Neuron (in vitro differentiated cells): ENCODE results near the gene UROC1.

Source experiments
- H2AFZ ChIP-seq: one replicate; pipeline ENCODE4 v1.6.1; 2013; ENCODE audit warnings: low read depth, mild to moderate bottlenecking, inconsistent platforms, low read length, moderate library complexity
- H3K27me3 ChIP-seq: one replicate; pipeline ENCODE4 v1.6.1; 2013; ENCODE audit warnings: low read length; ENCODE audit not compliant: insufficient read depth
- H3K36me3 ChIP-seq: one replicate; pipeline ENCODE4 v1.6.1; 2013; ENCODE audit warnings: low read length; ENCODE audit not compliant: insufficient read depth
- H3K4me1 ChIP-seq: one replicate; pipeline ENCODE4 v1.6.1; 2013; ENCODE audit warnings: low read length; ENCODE audit not compliant: insufficient read depth
- H3K4me3 ChIP-seq: 2 replicates; pipeline ENCODE4 v1.5.1; 2013; ENCODE audit warnings: mild to moderate bottlenecking, low read length, moderate library complexity
- H3K9me3 ChIP-seq: one replicate; pipeline ENCODE4 v1.6.1; 2013; ENCODE audit warnings: low read length

Gene UROC1

GRCh38 chr3:126551839-126552687, 34.5 kb upstream of the UROC1 start:
- H2AFZ ChIP-seq: no peak overlapping the region
- no peak overlapping the region for H3K4me3 ChIP-seq
- no peaks in the 10 kb centered on the region for H3K9me3 ChIP-seq
- H3K4me1 ChIP-seq: no peaks in the 10 kb centered on the region
- H3K27me3 ChIP-seq: no peaks in the 10 kb centered on the region
- H3K36me3 ChIP-seq: no peaks in the 10 kb centered on the region

GRCh38 chr3:126551121-126551838, 33.7 kb upstream of the UROC1 start:
- H2AFZ ChIP-seq: no peak overlapping the region
- no peak overlapping the region for H3K4me3 ChIP-seq
- no peaks in the 10 kb centered on the region for H3K9me3 ChIP-seq
- no peaks in the 10 kb centered on the region for H3K4me1 ChIP-seq
- H3K36me3 ChIP-seq: no peaks in the 10 kb centered on the region
- H3K27me3 ChIP-seq: no peaks in the 10 kb centered on the region

GRCh38 chr3:126550488-126551051, 33.0 kb upstream of the UROC1 start:
- Histone ChIP-seq H3K4me1 (no peaks in the 10 kb centered on the region), H3K36me3 (no peaks in the 10 kb centered on the region), H3K27me3 (no peaks in the 10 kb centered on the region), H3K9me3 (no peaks in the 10 kb centered on the region), H3K4me3 (no peak overlapping the region), H2AFZ (no peak overlapping the region)

- H3K9me3 ChIP-seq: no peaks in the 10 kb centered on the region
- H3K27me3 ChIP-seq: no peaks in the 10 kb centered on the region
- no peaks in the 10 kb centered on the region for H3K36me3 ChIP-seq
These were observed 32.4 kb upstream of the UROC1 start for GRCh38 chr3:126549861-126550487.

GRCh38 chr3:126548556-126549466, 31.2 kb upstream of the UROC1 start:
- no peak overlapping the region for H2AFZ ChIP-seq
- no peaks in the 10 kb centered on the region for H3K9me3 ChIP-seq
- H3K36me3 ChIP-seq: no peaks in the 10 kb centered on the region
- H3K27me3 ChIP-seq: no peaks in the 10 kb centered on the region
- no peak overlapping the region for H3K4me3 ChIP-seq
- H3K4me1 ChIP-seq: no peaks in the 10 kb centered on the region

More at GRCh38 chr3:126549861-126550487, 32.4 kb upstream of the UROC1 start:
- Histone ChIP-seq H3K4me1 (no peaks in the 10 kb centered on the region), H2AFZ (no peak overlapping the region), H3K4me3 (no peak overlapping the region)

DNA sequence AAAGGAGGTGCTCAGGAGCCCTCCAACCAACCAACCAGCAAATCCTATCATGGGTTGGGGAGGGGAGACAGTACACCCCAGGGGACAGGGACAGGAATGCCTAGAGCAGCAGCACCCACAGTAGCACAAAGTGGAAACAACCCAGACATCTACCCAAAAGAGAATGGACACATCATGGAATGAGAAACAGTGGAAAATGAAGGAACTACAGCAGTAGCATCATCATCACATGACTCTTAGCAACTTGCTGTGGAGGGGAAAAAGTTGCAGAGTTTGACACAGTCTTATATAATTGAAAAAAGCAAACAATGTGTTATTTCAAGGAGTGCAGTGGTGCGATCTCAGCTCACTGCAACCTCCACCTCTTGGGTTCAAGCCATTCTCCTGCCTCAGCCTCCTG, 30.1 kb upstream of the UROC1 start:
- Histone ChIP-seq H3K4me1 (no peaks in the 10 kb centered on the region), H3K4me3 (no peak overlapping the region), H3K9me3 (no peaks in the 10 kb centered on the region), H3K36me3 (no peaks in the 10 kb centered on the region), H2AFZ (no peak overlapping the region), H3K27me3 (no peaks in the 10 kb centered on the region)

DNA sequence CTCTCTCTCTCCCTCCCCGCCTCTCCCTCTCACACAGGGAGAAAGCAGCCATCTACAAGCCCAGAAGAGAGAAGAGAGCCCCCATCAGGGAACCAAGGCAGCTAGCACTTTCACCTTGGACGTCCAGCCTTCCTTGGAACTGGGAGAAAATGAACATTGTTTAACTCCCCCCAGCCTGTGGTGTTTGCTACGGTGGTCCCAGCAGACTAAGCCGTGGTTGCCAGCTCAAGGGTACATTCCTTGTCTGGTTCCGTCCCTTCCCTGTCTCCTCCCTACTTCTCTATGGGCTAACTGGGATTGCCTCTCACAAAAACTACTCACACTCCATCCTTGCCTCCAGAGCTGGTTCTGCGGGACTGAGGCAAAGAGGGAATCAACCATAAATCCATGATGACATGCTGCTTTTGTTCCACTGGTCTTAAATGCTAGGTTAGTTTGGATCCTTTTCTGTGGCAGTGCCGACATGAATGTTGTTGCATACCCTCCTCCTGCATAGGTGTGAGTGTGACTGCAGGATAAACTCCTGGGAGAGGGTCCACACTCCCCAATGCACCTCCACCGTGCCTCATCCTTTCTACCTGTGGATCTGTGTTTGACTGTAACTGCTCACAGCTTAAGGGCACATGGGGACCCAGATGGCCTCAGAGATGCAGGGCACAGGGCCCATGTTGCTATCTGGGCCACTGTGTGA, 29.1 kb upstream of the UROC1 start:
- Histone ChIP-seq H3K36me3 (no peaks in the 10 kb centered on the region), H3K4me3 (no peak overlapping the region), H3K27me3 (no peaks in the 10 kb centered on the region), H3K9me3 (no peaks in the 10 kb centered on the region), H3K4me1 (no peaks in the 10 kb centered on the region), H2AFZ (no peak overlapping the region)

DNA sequence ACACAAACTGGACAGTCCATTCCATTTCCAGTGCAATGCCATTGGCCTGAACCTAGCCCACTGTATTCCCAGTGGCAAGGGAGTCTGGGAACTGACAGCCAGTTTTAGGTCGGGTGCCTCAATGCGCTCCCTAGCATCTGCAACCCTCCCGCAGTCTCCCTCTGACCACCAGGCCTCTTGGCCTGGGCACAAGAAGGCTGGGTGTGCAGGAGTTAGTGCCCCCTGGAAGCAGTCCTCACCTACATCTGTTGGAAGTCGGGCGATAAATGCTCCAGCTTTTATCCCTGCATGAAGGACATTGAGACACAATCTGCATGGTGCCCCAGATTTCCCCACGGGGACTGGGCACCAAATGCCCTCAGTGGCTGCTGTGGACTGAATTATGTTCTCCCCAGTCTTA, 28.4 kb upstream of the UROC1 start:
- no peaks in the 10 kb centered on the region for H3K9me3 ChIP-seq
- no peaks in the 10 kb centered on the region for H3K27me3 ChIP-seq
- no peak overlapping the region for H3K4me3 ChIP-seq
- no peaks in the 10 kb centered on the region for H3K36me3 ChIP-seq
- no peak overlapping the region for H2AFZ ChIP-seq
- H3K4me1 ChIP-seq: no peaks in the 10 kb centered on the region

GRCh38 chr3:126545544-126545943, 28.0 kb upstream of the UROC1 start:
- Histone ChIP-seq H2AFZ (no peak overlapping the region), H3K9me3 (no peaks in the 10 kb centered on the region), H3K36me3 (no peaks in the 10 kb centered on the region), H3K27me3 (no peaks in the 10 kb centered on the region), H3K4me1 (no peaks in the 10 kb centered on the region), H3K4me3 (no peak overlapping the region)

DNA sequence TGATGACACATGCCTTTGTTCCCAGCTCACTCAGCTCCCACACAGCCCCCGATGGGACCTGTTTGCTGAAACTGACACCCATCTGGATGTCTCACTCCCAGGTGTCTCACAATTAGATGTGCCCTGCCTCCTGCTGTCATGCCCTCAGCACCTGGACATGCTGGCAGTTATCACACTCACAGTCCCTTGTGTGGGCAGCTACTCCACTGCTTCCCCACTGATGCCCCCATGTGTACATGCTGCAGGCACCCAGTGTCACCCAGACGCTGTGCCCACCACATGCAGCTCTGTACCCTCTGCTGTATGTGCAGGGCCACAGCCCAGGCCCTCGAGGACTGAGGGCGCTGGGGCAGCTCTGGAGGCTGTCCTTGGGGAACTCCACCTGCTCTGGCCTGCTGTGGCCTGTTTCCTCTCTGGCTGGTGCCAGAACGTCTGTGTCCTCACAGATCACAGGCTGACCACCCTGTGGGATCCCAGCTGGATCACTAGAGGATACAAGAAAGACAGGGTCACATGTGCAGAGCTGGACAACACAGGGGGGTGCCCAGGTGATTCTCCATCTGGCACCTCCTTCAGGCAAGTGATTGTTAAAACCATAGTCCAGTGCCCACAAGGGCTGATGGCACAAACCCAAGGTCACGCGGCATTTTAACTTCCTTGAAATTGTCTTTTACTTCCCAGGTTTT, 27.2 kb upstream of the UROC1 start:
- Histone ChIP-seq H3K9me3 (no peaks in the 10 kb centered on the region), H3K36me3 (no peaks in the 10 kb centered on the region), H3K27me3 (no peaks in the 10 kb centered on the region), H2AFZ (no peak overlapping the region), H3K4me3 (no peak overlapping the region), H3K4me1 (no peaks in the 10 kb centered on the region)

DNA sequence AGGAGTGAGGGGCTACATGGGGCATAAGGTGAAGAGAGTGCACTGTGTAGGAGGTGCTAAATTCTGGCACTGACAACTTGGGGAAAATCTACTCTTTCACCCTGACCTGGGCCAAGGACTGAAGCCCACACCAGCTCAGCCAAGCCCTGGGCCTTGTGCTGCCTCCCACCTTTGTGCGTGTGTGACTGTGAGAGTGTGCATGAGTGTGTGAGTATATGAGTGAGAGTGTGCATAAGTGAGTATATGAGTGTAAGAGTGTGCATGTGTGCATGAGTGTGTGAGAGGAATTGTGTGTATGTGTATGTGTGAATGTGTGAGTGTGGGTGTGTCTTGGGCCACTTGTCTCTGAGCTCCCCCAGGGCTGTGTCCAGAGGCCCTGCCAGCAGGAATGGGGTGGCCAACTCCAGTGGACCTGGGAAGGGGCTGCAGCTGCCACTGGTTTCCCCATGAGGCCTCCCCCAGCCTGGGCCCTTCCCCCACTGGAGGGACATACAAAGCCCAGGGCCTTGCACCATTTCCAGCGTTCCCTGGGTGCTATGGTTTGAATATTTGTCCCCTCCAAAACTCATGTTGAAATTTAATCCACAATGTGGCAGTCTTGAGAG, 26.0 kb upstream of the UROC1 start:
- H3K9me3 ChIP-seq: no peaks in the 10 kb centered on the region
- no peak overlapping the region for H2AFZ ChIP-seq
- H3K4me3 ChIP-seq: no peak overlapping the region
- H3K27me3 ChIP-seq: no peaks in the 10 kb centered on the region
- H3K36me3 ChIP-seq: no peaks in the 10 kb centered on the region
- no peaks in the 10 kb centered on the region for H3K4me1 ChIP-seq
